ENCODE measurements around the gene NPR1. TPM values are rescaled to one million over a fixed set of nuclear protein-coding genes. Genes with fewer than 3 reads are reported as not detected.

The NPR1 gene
- total and polyA plus RNA-seq, 2 experiments from 2014 or later: 3.7 to 9.0 TPM

DNA sequence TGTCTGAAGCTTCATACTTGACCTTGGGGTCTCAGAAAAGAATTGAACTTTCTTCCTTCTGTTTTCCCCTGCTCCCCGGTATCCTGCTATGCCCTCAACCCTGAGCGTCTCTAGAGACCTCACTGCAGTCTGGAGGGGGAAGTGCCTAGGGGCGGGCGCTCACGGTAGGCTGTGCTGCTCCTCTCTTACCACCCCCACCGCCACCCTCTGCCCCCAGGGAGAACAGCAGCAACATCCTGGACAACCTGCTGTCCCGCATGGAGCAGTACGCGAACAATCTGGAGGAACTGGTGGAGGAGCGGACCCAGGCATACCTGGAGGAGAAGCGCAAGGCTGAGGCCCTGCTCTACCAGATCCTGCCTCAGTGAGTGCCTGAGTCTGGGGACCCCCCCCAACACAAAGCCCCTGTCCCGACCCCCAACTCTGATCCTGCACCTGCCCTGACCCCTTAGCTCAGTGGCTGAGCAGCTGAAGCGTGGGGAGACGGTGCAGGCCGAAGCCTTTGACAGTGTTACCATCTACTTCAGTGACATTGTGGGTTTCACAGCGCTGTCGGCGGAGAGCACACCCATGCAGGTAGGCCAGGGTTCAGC, 10.3 kb downstream of the NPR1 start:
- ATAC-seq (no peak), DNase-seq (ENCODE audit: low spot score) (no peak)
- Histone ChIP-seq H3K36me3 (ENCODE audit: insufficient read depth) (no peaks in the 10 kb centered on the region), H3K4me3 (no peak overlapping the region), H3K27ac (ENCODE audit: low read depth) (no peak overlapping the region), H3K9me2 (ENCODE audit: insufficient read depth) (no peaks in the 10 kb centered on the region), H3K4me2 (no peak overlapping the region), H4K20me1 (replicated peaks; ENCODE audit: insufficient read depth) (no peaks in the 10 kb centered on the region), H3K4me1 (ENCODE audit: insufficient read depth) (no peaks in the 10 kb centered on the region), H3F3A (replicated peaks; ENCODE audit: low read depth) (no peaks in the 10 kb centered on the region), H3K79me2 (replicated peaks; ENCODE audit: insufficient read depth) (no peaks in the 10 kb centered on the region), H2AFZ (no peak overlapping the region), H3K27me3 (ENCODE audit: insufficient read depth) (no peaks in the 10 kb centered on the region)
- Mint-ChIP-seq H3K27me3 (ENCODE audit: insufficient read depth, low read depth, poor library complexity) (peaks cover 14% of the 10 kb centered on the region), H3K36me3 (ENCODE audit: low read depth) (peaks cover 50% of the 10 kb centered on the region), H3K27ac (no peak overlapping the region; the same call in 1 of the 2 replicates), H3K9me3 (no peaks in the 10 kb centered on the region; the same call in 2 of the 3 replicates), H3K4me1 (peaks cover 9% of the 10 kb centered on the region; the same call in 2 of the 3 replicates), H3K4me3 (no peak overlapping the region; the same call in 2 of the 3 replicates)
- TF ChIP-seq JUNB (IDR thresholded peaks at IDR 0.05; ENCODE audit: unreplicated experiment) (no peak), CREB1 (CRISPR knock-in tag; IDR thresholded peaks at IDR 0.05; ENCODE audit: low read depth) (no peak), STAT1 (IDR thresholded peaks at IDR 0.05; ENCODE audit: unreplicated experiment) (no peak), ZNF462 (CRISPR knock-in tag; IDR thresholded peaks at IDR 0.05) (no peak), ZNF114 (CRISPR knock-in tag; IDR thresholded peaks at IDR 0.05) (no peak), ZNF331 (CRISPR knock-in tag; IDR thresholded peaks at IDR 0.05; ENCODE audit: low read depth) (no peak), ETS1 (IDR thresholded peaks at IDR 0.05) (no peak), EZH2phosphoT487 (IDR thresholded peaks at IDR 0.05; ENCODE audit: unreplicated experiment) (no peak), REST (IDR thresholded peaks at IDR 0.05; ENCODE audit: unreplicated experiment) (no peak), POLR2AphosphoS5 (IDR thresholded peaks at IDR 0.05; ENCODE audit: low read depth) (no peak), EZH2 (IDR thresholded peaks at IDR 0.05; ENCODE audit: low read depth, unreplicated experiment) (no peak), NANOG (IDR thresholded peaks at IDR 0.05; ENCODE audit: borderline replicate concordance) (no peak)

Measured in GM23338 (cell line).